ENCODE results near the gene STAT5B. TPM values are rescaled to one million over a fixed set of nuclear protein-coding genes. Genes with fewer than 3 reads are reported as not detected.
"Not testable (repeated sequence)": the region's sequence is repeated elsewhere in the genome, so short reads cannot be mapped to it uniquely, and the experiment has no call there.

The STAT5B gene
- total RNA-seq, 2 donors from 2014 or later, result 35.7 to 51.4 TPM

GRCh38 chr17:42304187-42305030 lies 28.2 kb upstream of the STAT5B start:
- no peak overlapping the region for H3K4me3 Mint-ChIP-seq
- TF ChIP-seq CTCF (conservative IDR thresholded peaks at IDR 0.05), result no peak
- no peak for DNase-seq
- peaks cover 1% of the 10 kb centered on the region for H3K27me3 Mint-ChIP-seq (ENCODE audit: insufficient read depth)
- Histone ChIP-seq H3K4me1 (ENCODE audit: control insufficient read depth, insufficient read depth, low read length) (no peaks in the 10 kb centered on the region), H3K27ac (ENCODE audit: low read depth, low read length) (no peak overlapping the region), H3K27me3 (ENCODE audit: control insufficient read depth, insufficient read depth, low read length, poor library complexity, severe bottlenecking) (no peaks in the 10 kb centered on the region), H3K9ac (ENCODE audit: extremely low read depth, low read length, poor library complexity, severe bottlenecking) (no peak overlapping the region), H3K9me3 (ENCODE audit: control insufficient read depth, low read length) (no peaks in the 10 kb centered on the region), H3K4me3 (ENCODE audit: low read length) (no peak overlapping the region), H3K36me3 (ENCODE audit: control insufficient read depth, insufficient read depth, low read length) (no peaks in the 10 kb centered on the region)
- H3K27ac Mint-ChIP-seq, result no peak overlapping the region
- H3K36me3 Mint-ChIP-seq (ENCODE audit: low read depth), result no peaks in the 10 kb centered on the region
- H3K9me3 Mint-ChIP-seq, result no peaks in the 10 kb centered on the region
- no peaks in the 10 kb centered on the region for H3K4me1 Mint-ChIP-seq
- 93 to 96% methylated on average over 13 to 16 of the region's 16 CpGs for WGBS, 2 experiments (ENCODE audit: insufficient coverage in 1 of 2, insufficient read length in 1 of 2)

GRCh38 chr17:42303694-42304093 lies 27.5 kb upstream of the STAT5B start:
- peaks cover 1% of the 10 kb centered on the region for H3K27me3 Mint-ChIP-seq (ENCODE audit: insufficient read depth)
- H3K9me3 ChIP-seq (ENCODE audit: control insufficient read depth, low read length), result no peaks in the 10 kb centered on the region
- H3K4me1 ChIP-seq (ENCODE audit: control insufficient read depth, insufficient read depth, low read length), result no peaks in the 10 kb centered on the region
- WGBS, 2 experiments (ENCODE audit: insufficient coverage in 1 of 2, insufficient read length in 1 of 2), result 77 to 90% methylated on average over 3 of the region's 3 CpGs
- H3K9ac ChIP-seq (ENCODE audit: extremely low read depth, low read length, poor library complexity, severe bottlenecking), result no peak overlapping the region
- no peaks in the 10 kb centered on the region for H3K4me1 Mint-ChIP-seq
- no peak overlapping the region for H3K4me3 Mint-ChIP-seq
- H3K36me3 ChIP-seq (ENCODE audit: control insufficient read depth, insufficient read depth, low read length), result no peaks in the 10 kb centered on the region
- DNase-seq, result no peak
- no peaks in the 10 kb centered on the region for H3K9me3 Mint-ChIP-seq
- no peak overlapping the region for H3K4me3 ChIP-seq (ENCODE audit: low read length)
- H3K27me3 ChIP-seq (ENCODE audit: control insufficient read depth, insufficient read depth, low read length, poor library complexity, severe bottlenecking), result no peaks in the 10 kb centered on the region
- no peak overlapping the region for H3K27ac ChIP-seq (ENCODE audit: low read depth, low read length)
- TF ChIP-seq CTCF (conservative IDR thresholded peaks at IDR 0.05), result no peak
- H3K27ac Mint-ChIP-seq, result no peak overlapping the region
- no peaks in the 10 kb centered on the region for H3K36me3 Mint-ChIP-seq (ENCODE audit: low read depth)

- no peak for DNase-seq
- no peaks in the 10 kb centered on the region for H3K9me3 ChIP-seq (ENCODE audit: control insufficient read depth, low read length)
- Mint-ChIP-seq H3K27me3 (ENCODE audit: insufficient read depth) (no peaks in the 10 kb centered on the region), H3K9me3 (no peaks in the 10 kb centered on the region), H3K27ac (no peak overlapping the region), H3K36me3 (ENCODE audit: low read depth) (no peaks in the 10 kb centered on the region), H3K4me3 (no peak overlapping the region), H3K4me1 (no peaks in the 10 kb centered on the region)
- no peaks in the 10 kb centered on the region for H3K27me3 ChIP-seq (ENCODE audit: control insufficient read depth, insufficient read depth, low read length, poor library complexity, severe bottlenecking)
- no peaks in the 10 kb centered on the region for H3K4me1 ChIP-seq (ENCODE audit: control insufficient read depth, insufficient read depth, low read length)
- no peak overlapping the region for H3K9ac ChIP-seq (ENCODE audit: extremely low read depth, low read length, poor library complexity, severe bottlenecking)
- H3K27ac ChIP-seq (ENCODE audit: low read depth, low read length), result no peak overlapping the region
- no peaks in the 10 kb centered on the region for H3K36me3 ChIP-seq (ENCODE audit: control insufficient read depth, insufficient read depth, low read length)
- TF ChIP-seq CTCF (conservative IDR thresholded peaks at IDR 0.05), result no peak
- 93 to 95% methylated on average over 7 to 9 of the region's 9 CpGs for WGBS, 2 experiments (ENCODE audit: insufficient coverage in 1 of 2, insufficient read length in 1 of 2)
- no peak overlapping the region for H3K4me3 ChIP-seq (ENCODE audit: low read length)
These were observed 24.8 kb upstream of the STAT5B start for GRCh38 chr17:42301022-42301421.

GRCh38 chr17:42299913-42300312 lies 23.7 kb upstream of the STAT5B start:
- not testable (repeated sequence) for H3K27me3 Mint-ChIP-seq (ENCODE audit: insufficient read depth); H3K9me3 Mint-ChIP-seq; H3K36me3 Mint-ChIP-seq (ENCODE audit: low read depth); H3K9me3 ChIP-seq (ENCODE audit: control insufficient read depth, low read length); H3K4me3 Mint-ChIP-seq; H3K4me3 ChIP-seq (ENCODE audit: low read length); DNase-seq; H3K36me3 ChIP-seq (ENCODE audit: control insufficient read depth, insufficient read depth, low read length); H3K9ac ChIP-seq (ENCODE audit: extremely low read depth, low read length, poor library complexity, severe bottlenecking); H3K27me3 ChIP-seq (ENCODE audit: control insufficient read depth, insufficient read depth, low read length, poor library complexity, severe bottlenecking); H3K27ac ChIP-seq (ENCODE audit: low read depth, low read length); H3K27ac Mint-ChIP-seq; H3K4me1 ChIP-seq (ENCODE audit: control insufficient read depth, insufficient read depth, low read length); H3K4me1 Mint-ChIP-seq
- WGBS, 2 experiments (ENCODE audit: insufficient coverage in 1 of 2, insufficient read length in 1 of 2), result 100% methylated on average over 2 of the region's 17 CpGs; no CpG with 5 or more reads in 1 of the 2 experiments

- DNase-seq; H3K27ac ChIP-seq (ENCODE audit: low read depth, low read length); H3K9me3 ChIP-seq (ENCODE audit: control insufficient read depth, low read length); H3K27me3 Mint-ChIP-seq (ENCODE audit: insufficient read depth); H3K9me3 Mint-ChIP-seq; H3K36me3 Mint-ChIP-seq (ENCODE audit: low read depth); H3K9ac ChIP-seq (ENCODE audit: extremely low read depth, low read length, poor library complexity, severe bottlenecking); H3K27ac Mint-ChIP-seq; H3K36me3 ChIP-seq (ENCODE audit: control insufficient read depth, insufficient read depth, low read length); H3K4me3 Mint-ChIP-seq; H3K4me3 ChIP-seq (ENCODE audit: low read length); H3K4me1 Mint-ChIP-seq; H3K4me1 ChIP-seq (ENCODE audit: control insufficient read depth, insufficient read depth, low read length); H3K27me3 ChIP-seq (ENCODE audit: control insufficient read depth, insufficient read depth, low read length, poor library complexity, severe bottlenecking): not testable (repeated sequence)
- WGBS, 2 experiments (ENCODE audit: insufficient coverage in 1 of 2, insufficient read length in 1 of 2), result 82 to 92% methylated on average over 3 to 10 of the region's 10 CpGs
These were observed 23.2 kb upstream of the STAT5B start for GRCh38 chr17:42299361-42299760.

Data from endodermal cell (in vitro differentiated cells).